D721Med (cell line): ENCODE results near the gene EXOC3L4.

Experiments used
- DNase-seq: peaks from one replicate; pipeline ENCODE4 v3.0.0; 2011; ENCODE audit warnings: low spot score; ENCODE audit not compliant: insufficient read length
- FAIRE-seq: peaks from 2 replicates; lab custom pipeline; 2011; peaks lifted over from hg19 to GRCh38; lab: Jason Lieb, UNC
- TF ChIP-seq, protein P1 (sequence below): IDR thresholded peaks from 2 replicates; pipeline ENCODE4 v1.5.1; 2012; ENCODE audit warnings: mild to moderate bottlenecking, control low read depth; ENCODE audit not compliant: insufficient read depth; ENCODE audit errors: missing control alignments

The EXOC3L4 gene

DNA sequence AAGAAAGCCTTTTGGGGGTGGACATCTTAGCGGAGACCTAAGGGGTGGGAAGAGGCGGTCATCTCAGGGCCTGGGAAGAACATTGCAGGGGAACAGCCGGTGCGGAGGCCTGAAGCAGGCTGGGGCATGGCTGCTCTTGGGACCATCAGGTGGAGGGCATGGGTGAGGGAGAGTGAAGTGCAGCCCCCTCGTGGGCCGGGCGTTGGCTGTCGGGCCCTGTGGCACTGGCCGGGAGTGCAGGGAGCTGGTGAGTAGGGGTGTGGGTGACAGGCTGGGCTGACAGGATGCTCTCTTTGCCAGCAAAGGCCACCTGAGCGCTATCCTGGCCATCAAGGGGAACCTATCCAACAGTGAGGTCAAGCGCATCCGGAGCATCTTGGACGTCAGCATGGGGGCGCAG lies 40.4 kb downstream of the EXOC3L4 start:
- FAIRE-seq (no peak), DNase-seq (no peak)
- TF ChIP-seq, protein P1, sequence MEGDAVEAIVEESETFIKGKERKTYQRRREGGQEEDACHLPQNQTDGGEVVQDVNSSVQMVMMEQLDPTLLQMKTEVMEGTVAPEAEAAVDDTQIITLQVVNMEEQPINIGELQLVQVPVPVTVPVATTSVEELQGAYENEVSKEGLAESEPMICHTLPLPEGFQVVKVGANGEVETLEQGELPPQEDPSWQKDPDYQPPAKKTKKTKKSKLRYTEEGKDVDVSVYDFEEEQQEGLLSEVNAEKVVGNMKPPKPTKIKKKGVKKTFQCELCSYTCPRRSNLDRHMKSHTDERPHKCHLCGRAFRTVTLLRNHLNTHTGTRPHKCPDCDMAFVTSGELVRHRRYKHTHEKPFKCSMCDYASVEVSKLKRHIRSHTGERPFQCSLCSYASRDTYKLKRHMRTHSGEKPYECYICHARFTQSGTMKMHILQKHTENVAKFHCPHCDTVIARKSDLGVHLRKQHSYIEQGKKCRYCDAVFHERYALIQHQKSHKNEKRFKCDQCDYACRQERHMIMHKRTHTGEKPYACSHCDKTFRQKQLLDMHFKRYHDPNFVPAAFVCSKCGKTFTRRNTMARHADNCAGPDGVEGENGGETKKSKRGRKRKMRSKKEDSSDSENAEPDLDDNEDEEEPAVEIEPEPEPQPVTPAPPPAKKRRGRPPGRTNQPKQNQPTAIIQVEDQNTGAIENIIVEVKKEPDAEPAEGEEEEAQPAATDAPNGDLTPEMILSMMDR: no peak

DNA sequence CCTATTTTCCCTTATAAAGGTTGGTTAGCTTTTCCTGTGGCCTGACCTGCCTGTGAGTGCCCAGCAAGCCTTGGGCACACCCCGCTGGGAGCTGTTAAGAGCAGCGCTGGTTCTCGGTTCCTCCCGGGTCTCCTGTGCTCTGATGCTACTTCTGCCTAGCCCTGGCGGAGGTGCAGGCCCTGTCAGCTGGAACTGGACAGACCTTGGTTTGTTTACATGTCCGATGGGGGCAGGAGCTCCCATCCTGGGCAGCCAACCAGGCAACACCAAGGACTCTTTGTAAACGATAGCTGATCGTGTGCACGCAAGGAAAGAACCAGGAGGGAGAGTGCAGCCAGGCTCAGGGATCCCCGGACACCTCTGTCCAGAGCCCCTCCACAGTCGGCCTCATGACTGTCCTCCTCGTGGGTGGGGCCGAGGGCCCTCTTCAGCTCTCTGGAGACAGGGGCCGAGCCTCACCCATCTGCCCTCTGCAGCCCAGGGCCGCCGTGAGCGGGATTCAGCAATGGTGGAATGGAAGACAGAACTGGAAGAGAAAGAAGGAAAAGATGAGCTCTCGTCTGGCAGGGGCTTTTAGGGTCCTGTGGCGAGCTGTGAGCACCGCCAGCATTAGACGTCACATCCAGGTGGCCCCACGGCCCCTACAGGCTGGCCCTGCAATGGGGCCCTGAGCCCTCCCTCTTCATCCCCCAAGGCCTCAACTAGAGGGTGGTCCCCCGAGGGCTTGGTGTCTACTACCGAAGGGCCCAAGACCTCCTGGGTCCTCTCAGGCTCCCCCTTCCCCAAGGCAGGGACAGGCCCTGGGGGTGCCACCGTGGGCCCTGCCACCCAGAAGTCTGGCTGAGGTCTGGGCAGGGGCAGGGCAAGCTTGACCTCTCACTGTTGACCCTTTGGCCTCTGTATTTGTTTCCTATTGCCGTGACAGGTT lies 41.1 kb downstream of the EXOC3L4 start:
- TF ChIP-seq, protein P1: no peak
- no peak for DNase-seq
- FAIRE-seq: no peak

DNA sequence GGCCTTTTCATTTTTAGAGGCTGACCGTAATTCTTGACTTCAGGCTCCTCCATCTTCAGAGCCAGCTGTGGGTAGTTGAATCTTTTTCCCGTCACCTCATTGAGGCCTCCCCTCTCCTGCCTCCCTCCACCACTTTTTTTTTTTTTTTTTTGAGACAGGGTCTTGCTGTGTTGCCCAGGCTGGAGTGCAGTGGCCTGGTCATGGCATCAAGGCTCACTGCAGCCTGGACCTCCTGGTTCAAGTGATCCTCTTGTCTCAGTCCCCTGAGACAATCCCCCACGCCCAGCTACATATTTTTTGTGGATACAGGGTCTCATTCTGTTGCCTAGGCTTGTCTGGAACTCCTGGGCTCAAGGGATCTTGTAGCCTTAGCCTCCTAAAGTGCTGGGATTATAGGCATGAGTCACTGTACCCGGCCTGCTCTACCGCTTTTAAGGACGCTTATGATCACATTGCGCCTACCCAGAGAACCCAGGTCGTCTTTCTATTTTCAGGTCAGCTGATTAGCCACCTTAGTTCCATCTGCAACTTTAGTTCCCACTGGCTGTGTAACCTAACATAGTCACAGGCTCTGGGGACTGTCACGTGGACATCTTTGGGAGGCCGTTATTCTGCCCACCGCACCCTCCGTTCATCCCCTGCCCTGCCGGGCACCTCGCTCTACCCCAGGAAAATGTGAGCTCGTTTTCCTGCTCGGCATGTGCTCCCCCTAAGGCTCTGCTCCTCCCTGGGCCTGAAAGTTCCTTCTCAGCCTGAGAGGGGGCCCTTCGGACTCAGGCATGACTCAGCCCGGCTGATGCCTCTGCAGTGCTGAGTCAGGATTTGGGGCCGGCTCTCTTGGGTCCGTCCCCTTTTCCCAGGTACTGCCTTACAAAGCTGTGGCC lies 42.1 kb downstream of the EXOC3L4 start:
- DNase-seq (no peak), FAIRE-seq (no peak)
- TF ChIP-seq, protein P1: no peak

DNA sequence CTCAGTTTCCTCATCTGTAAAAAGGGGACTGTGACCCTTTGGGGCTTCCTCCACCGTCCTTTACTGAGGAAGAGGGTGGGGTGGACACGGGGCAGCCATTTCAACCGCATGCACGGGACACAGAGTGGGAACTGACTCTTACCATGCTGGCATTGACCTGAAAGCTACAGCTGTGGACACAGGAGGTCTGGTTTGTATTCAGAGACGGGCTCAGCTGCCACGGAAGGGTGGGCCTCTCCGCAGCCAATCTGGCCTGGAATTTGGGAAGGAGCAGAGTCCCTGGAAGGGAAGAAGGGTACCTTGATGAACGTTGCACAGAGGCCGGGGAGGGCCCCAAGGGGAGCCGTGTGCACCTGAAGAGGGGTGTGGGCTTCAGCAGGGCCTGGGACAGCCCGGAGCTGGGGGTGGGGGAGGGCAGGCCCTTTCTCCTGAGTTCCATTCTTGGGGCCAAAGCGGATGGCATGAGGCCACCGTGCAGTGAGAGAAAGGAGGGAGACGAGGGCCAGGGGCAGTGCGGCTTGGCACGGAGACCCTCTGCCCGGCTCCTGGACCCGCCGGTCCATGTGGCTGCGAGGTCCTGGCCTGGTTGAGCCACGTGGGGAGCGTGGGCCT lies 43.3 kb downstream of the EXOC3L4 start:
- DNase-seq (no peak), FAIRE-seq (no peak)
- TF ChIP-seq, protein P1: no peak

DNA sequence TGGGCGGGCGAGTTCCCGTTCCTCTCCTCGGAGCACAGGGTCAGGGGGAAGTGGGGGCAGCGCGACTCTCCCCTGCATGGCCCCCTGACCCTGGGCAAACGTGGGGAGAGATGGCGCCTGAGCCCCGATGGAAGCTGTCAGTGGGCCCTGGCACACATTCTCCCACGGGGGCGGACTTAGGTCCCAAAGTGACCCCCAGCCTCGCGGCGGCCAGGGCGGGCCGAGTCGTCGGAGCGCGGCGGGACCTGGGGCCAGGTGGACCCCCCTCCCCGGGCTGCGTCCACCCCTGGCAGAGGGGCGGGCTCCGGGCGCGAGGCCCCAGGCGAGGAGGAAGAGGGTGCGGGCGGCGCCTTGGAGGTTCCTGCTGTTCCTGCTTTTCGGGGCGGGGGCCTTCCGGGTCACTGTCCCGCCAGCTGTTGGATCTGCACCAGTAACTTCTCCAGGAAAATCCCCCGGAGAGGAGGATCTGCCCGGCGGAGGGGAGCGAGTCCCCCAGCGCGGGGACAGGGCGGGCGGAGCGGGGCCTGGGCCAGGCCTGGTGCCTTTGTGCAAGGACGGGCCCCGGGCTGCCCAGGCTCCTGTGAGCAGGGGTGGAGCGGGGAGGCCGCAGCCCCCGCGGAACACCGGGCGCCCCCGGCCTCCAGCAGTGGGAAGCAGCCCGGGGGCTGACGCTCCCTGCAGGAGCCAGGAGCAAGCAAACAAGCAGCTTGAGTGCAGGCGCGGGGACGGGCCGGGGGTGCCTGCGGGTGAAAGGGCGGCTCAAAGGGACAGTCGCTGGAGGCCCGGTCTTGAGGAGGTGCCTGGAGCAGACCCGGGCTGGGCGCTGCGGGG lies 44.0 kb downstream of the EXOC3L4 start:
- TF ChIP-seq, protein P1: no peak
- no peak for FAIRE-seq
- DNase-seq: no peak
